OCI-LY1 (cell line): Measurements from ENCODE around the gene SLC22A1.
"Not testable (repeated sequence)": the region's sequence is repeated elsewhere in the genome, so short reads cannot be mapped to it uniquely, and the experiment has no call there.

Source experiments
- H2AFZ ChIP-seq: fragments of 200-600 bp; sonication (generic), shearing (Covaris generic); 2 replicates; pipeline ENCODE4 v1.6.0; 2014; ENCODE audit warnings: antibody characterized with exemption, mild to moderate bottlenecking, low read length
- H3F3A ChIP-seq: fragments of 200-600 bp; sonication (generic), shearing (Covaris generic); 2 replicates; pipeline ENCODE4 v1.6.0; 2014; ENCODE audit warnings: mild to moderate bottlenecking, antibody characterized with exemption, low read length, moderate library complexity; ENCODE audit not compliant: insufficient read depth
- H3K27ac ChIP-seq: fragments of 200-600 bp; sonication (generic); 2 replicates; pipeline ENCODE4 v1.5.1; 2014; ENCODE audit warnings: low read length, mixed run types, mild to moderate bottlenecking, low read depth; ENCODE audit not compliant: poor library complexity, severe bottlenecking
- H3K27me3 ChIP-seq: fragments of 200-600 bp; sonication (generic); 2 replicates; pipeline ENCODE4 v1.6.0; 2014; ENCODE audit warnings: antibody characterized with exemption, mild to moderate bottlenecking, low read length, moderate library complexity; ENCODE audit not compliant: insufficient read depth
- H3K36me3 ChIP-seq: fragments of 200-600 bp; sonication (generic); 2 replicates; pipeline ENCODE4 v1.6.1; 2014; ENCODE audit warnings: mild to moderate bottlenecking, antibody characterized with exemption, low read length, moderate library complexity, mixed read lengths; ENCODE audit not compliant: insufficient read depth
- H3K4me1 ChIP-seq: fragments of 200-600 bp; sonication (generic); 2 replicates; pipeline ENCODE4 v1.5.1; 2014; ENCODE audit warnings: mild to moderate bottlenecking, low read length, moderate library complexity; ENCODE audit not compliant: insufficient read depth, severe bottlenecking
- H3K4me2 ChIP-seq: fragments of 200-600 bp; sonication (generic), shearing (Covaris generic); 2 replicates; pipeline ENCODE4 v1.6.1; 2014; ENCODE audit warnings: low read length
- H3K4me3 ChIP-seq: fragments of 200-600 bp; sonication (generic); 2 replicates; pipeline ENCODE4 v1.5.1; 2014; ENCODE audit warnings: low read length, low read depth, mild to moderate bottlenecking, mixed read lengths; ENCODE audit not compliant: poor library complexity, severe bottlenecking
- H3K79me2 ChIP-seq: fragments of 200-600 bp; shearing (Covaris generic); 2 replicates; pipeline ENCODE4 v1.6.1; 2016; ENCODE audit warnings: mixed run types, low read length, mixed read lengths; ENCODE audit not compliant: insufficient read depth
- H3K9ac ChIP-seq: fragments of 200-600 bp; sonication (generic), shearing (Covaris generic); 2 replicates; pipeline ENCODE4 v1.6.1; 2014; ENCODE audit warnings: mild to moderate bottlenecking, low read length, mixed read lengths
- H3K9me2 ChIP-seq: fragments of 200-600 bp; sonication (generic), shearing (Covaris generic); 2 replicates; pipeline ENCODE4 v1.6.1; 2014; ENCODE audit warnings: low read depth, mild to moderate bottlenecking, low read length, mixed read lengths
- H3K9me3 ChIP-seq: fragments of 200-600 bp; shearing (Covaris generic); 2 replicates; pipeline ENCODE4 v1.6.1; 2014; ENCODE audit warnings: low read length, mixed read lengths
- H4K20me1 ChIP-seq: fragments of 200-600 bp; sonication (generic), shearing (Covaris generic); 2 replicates; pipeline ENCODE4 v1.6.0; 2016; ENCODE audit warnings: mild to moderate bottlenecking, low read length; ENCODE audit not compliant: insufficient read depth
- EZH2 ChIP-seq: fragments of 200-600 bp; sonication (generic), shearing (Covaris generic); IDR thresholded peaks from 2 replicates; pipeline ENCODE4 v1.8.0; 2017; ENCODE audit warnings: borderline replicate concordance, mixed run types, mild to moderate bottlenecking, antibody characterized with exemption, low read length, moderate library complexity, mixed read lengths
- TF ChIP-seq, protein P1 (sequence below): fragments of 200-600 bp; sonication (generic), shearing (Covaris generic); IDR thresholded peaks from 2 replicates; pipeline ENCODE4 v1.5.1; 2017; ENCODE audit warnings: mild to moderate bottlenecking, antibody characterized with exemption, low read length, moderate library complexity, mixed read lengths

Gene SLC22A1

DNA sequence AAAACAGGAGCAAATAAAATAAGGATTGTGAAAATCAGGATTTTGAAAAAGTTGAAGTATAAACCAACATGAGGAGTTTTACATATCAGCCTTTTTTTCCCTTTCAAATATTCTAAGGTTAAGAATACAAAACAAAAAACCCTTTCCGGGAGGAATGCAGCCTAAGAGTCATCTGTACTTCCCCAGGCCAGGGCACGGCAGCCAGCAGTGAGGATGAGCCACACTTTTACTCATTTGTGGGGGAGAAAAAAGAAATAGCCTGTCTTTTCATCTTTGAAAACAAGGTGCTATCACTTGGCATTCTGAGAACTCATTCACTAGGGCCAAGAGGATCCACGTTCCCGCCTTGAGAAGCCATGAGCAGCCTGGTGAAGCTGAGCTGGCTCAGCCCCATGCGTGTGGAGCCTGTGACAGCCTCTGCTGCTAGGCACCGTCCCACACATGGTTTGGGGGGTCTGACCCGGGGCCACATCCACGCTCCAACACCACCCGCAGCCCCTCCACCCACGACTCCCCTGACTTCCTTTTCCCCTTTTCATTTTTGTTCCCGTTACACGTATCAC, 11.2 kb downstream of the SLC22A1 start:
- Histone ChIP-seq H3K27me3 (no peaks in the 10 kb centered on the region; the same call in 1 of the 2 replicates), H2AFZ (no peak overlapping the region)
- TF ChIP-seq EZH2, result no peak
- TF ChIP-seq, protein P1, sequence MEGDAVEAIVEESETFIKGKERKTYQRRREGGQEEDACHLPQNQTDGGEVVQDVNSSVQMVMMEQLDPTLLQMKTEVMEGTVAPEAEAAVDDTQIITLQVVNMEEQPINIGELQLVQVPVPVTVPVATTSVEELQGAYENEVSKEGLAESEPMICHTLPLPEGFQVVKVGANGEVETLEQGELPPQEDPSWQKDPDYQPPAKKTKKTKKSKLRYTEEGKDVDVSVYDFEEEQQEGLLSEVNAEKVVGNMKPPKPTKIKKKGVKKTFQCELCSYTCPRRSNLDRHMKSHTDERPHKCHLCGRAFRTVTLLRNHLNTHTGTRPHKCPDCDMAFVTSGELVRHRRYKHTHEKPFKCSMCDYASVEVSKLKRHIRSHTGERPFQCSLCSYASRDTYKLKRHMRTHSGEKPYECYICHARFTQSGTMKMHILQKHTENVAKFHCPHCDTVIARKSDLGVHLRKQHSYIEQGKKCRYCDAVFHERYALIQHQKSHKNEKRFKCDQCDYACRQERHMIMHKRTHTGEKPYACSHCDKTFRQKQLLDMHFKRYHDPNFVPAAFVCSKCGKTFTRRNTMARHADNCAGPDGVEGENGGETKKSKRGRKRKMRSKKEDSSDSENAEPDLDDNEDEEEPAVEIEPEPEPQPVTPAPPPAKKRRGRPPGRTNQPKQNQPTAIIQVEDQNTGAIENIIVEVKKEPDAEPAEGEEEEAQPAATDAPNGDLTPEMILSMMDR, result no peak

DNA sequence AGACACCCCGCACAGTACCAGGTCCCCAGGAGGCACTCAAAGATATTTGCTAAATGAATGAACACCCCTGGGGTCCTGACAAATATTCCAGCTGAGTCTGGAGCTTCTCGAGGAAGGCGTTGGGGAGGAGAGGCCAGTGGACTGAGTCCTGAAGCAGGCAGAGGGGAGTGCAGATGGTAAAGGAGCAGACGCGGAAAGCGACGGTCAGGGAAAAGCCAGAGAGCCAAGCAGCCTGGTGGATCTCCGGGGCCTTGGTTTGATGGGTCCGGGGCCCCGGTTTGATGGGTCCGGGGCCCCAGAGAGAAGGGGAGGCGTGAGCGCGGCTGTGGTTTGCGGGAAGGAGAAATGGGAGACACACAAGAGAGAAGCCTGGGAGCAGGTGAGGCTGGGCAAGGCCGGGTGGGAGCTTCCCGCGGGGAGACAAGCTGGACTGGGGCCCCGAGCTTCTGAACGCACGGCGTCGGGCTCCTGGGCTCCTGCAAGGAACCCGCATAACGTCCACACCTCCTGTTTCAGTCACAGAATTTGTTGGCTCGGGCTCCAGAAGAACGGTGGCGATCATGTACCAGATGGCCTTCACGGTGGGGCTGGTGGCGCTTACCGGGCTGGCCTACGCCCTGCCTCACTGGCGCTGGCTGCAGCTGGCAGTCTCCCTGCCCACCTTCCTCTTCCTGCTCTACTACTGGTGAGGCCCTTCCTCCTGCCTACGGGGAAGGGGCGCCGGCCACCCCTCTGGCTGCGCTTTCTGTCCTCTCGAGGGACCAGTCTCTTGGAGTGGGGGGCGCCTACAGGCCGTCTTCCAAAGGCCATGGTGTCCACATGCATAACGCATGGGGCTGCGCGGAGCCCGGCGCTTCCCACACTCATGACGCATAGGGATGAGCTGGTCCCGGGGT, 12.1 kb downstream of the SLC22A1 start:
- H4K20me1 ChIP-seq, result no peaks in the 10 kb centered on the region
- no peaks in the 10 kb centered on the region for H3K4me1 ChIP-seq
- no peaks in the 10 kb centered on the region for H3K36me3 ChIP-seq
- no peaks in the 10 kb centered on the region for H3K9me3 ChIP-seq
- no peaks in the 10 kb centered on the region for H3K79me2 ChIP-seq
- TF ChIP-seq, protein P1, result no peak
- no peak for TF ChIP-seq EZH2
- no peaks in the 10 kb centered on the region; the same call in 1 of the 2 replicates for H3K27me3 ChIP-seq
- H3K9ac ChIP-seq, result no peak overlapping the region
- no peak overlapping the region for H2AFZ ChIP-seq
- no peak overlapping the region for H3K4me3 ChIP-seq
- H3K9me2 ChIP-seq, result no peaks in the 10 kb centered on the region
- no peak overlapping the region for H3K27ac ChIP-seq
- H3K4me2 ChIP-seq, result no peak overlapping the region
- H3F3A ChIP-seq, result no peaks in the 10 kb centered on the region

More for the DNA sequence above, 11.2 kb downstream of the SLC22A1 start:
- no peaks in the 10 kb centered on the region for H3K9me3 ChIP-seq
- H3K4me2 ChIP-seq, result no peak overlapping the region
- H3K4me3 ChIP-seq, result no peak overlapping the region
- no peaks in the 10 kb centered on the region for H3F3A ChIP-seq
- no peaks in the 10 kb centered on the region for H3K79me2 ChIP-seq
- no peak overlapping the region for H3K9ac ChIP-seq
- no peaks in the 10 kb centered on the region for H3K4me1 ChIP-seq
- no peaks in the 10 kb centered on the region for H4K20me1 ChIP-seq
- no peaks in the 10 kb centered on the region for H3K36me3 ChIP-seq
- no peak overlapping the region for H3K27ac ChIP-seq
- no peaks in the 10 kb centered on the region for H3K9me2 ChIP-seq

DNA sequence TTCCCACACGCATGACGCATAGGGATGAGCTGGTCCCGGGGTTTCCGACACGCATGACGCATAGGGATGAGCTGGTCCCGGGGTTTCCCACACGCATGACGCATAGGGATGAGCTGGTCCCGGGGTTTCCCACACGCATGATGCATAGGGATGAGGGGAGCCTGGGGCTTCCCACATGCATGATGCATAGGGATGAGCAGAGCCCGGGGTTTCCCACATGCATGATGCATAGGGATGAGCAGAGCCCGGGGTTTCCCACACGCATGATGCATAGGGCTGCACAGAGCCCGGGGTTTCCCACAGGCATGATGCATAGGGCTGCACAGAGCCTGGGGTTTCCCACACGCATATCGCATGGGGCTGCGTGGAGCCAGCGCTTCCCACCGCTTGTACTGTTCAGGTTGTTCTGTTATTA, 12.7 kb downstream of the SLC22A1 start:
- not testable (repeated sequence) for H3F3A ChIP-seq, H3K9ac ChIP-seq, H2AFZ ChIP-seq, H3K9me2 ChIP-seq, H3K36me3 ChIP-seq, H3K27ac ChIP-seq, H3K79me2 ChIP-seq, H3K4me1 ChIP-seq, H4K20me1 ChIP-seq, H3K27me3 ChIP-seq, H3K4me2 ChIP-seq, H3K9me3 ChIP-seq, H3K4me3 ChIP-seq
